Activated CD8-positive, alpha-beta memory T cell treated with anti-CD3 and anti-CD28 coated beads, Interleukin-2, amount 50 U/mL, for 24 hours (primary cell): ENCODE data around the gene SNX18.
"Not testable (repeated sequence)": the region's sequence is repeated elsewhere in the genome, so short reads cannot be mapped to it uniquely, and the experiment has no call there.

ENCODE experiments used
- DNase-seq: peaks from one replicate; pipeline ENCODE4 v3.0.0-alpha.2; 2020; ENCODE audit errors: extremely low read depth

The SNX18 gene

GRCh38 chr5:54517512-54518145 is at the start of gene SNX18:
Gene SNX18 (plus strand): TSS chr5:54517759. CDS start chr5:54517953, 194 bp downstream.
- peak; percentile 72 for DNase-seq

- DNase-seq: no peak
Measured at GRCh38 chr5:54469622-54470021, 47.9 kb upstream of the SNX18 start.

- DNase-seq: no peak
Measured at GRCh38 chr5:54470128-54470527, 47.4 kb upstream of the SNX18 start.

- DNase-seq: no peak
Measured at GRCh38 chr5:54470677-54471076, 46.9 kb upstream of the SNX18 start.

GRCh38 chr5:54471398-54471797 is 46.2 kb upstream of the SNX18 start:
- DNase-seq: no peak

GRCh38 chr5:54476682-54477081 is 40.9 kb upstream of the SNX18 start:
- DNase-seq: no peak

GRCh38 chr5:54477941-54478478 is 39.5 kb upstream of the SNX18 start:
- no peak for DNase-seq

- DNase-seq: no peak
Measured at GRCh38 chr5:54480296-54480695, 37.3 kb upstream of the SNX18 start.

GRCh38 chr5:54484219-54484894 is 33.2 kb upstream of the SNX18 start:
- DNase-seq: no peak

- DNase-seq: not testable (repeated sequence)
Measured at GRCh38 chr5:54485659-54486058, 31.9 kb upstream of the SNX18 start.

- DNase-seq: not testable (repeated sequence)
Measured at GRCh38 chr5:54489648-54489979, 27.9 kb upstream of the SNX18 start.

GRCh38 chr5:54491326-54491725 is 26.2 kb upstream of the SNX18 start:
- no peak for DNase-seq

- DNase-seq: no peak
Measured at GRCh38 chr5:54492178-54492577, 25.4 kb upstream of the SNX18 start.

GRCh38 chr5:54495027-54495426 is 22.5 kb upstream of the SNX18 start:
- DNase-seq: no peak

- no peak for DNase-seq
Measured at GRCh38 chr5:54514291-54514690, 3.3 kb upstream of the SNX18 start.

- no peak for DNase-seq
Measured at GRCh38 chr5:54514841-54515432, 2.6 kb upstream of the SNX18 start.

- DNase-seq: no peak
Measured at GRCh38 chr5:54515634-54516033, 1.9 kb upstream of the SNX18 start.

- DNase-seq: no peak
Measured at GRCh38 chr5:54516051-54516655, 1.4 kb upstream of the SNX18 start.

GRCh38 chr5:54517174-54517511 is 416 bp upstream of the SNX18 start:
- DNase-seq: no peak

GRCh38 chr5:54518146-54518817 is 723 bp downstream of the SNX18 start:
- DNase-seq: no peak

- no peak for DNase-seq
Measured at GRCh38 chr5:54518818-54519508, 1.4 kb downstream of the SNX18 start.

GRCh38 chr5:54519509-54519876 is 1.9 kb downstream of the SNX18 start:
- DNase-seq: no peak
